H1 (cell line): ENCODE data around the gene NTN1. TPM values are rescaled to one million over a fixed set of nuclear protein-coding genes. Genes with fewer than 3 reads are reported as not detected.

Experiments
- CTBP2 ChIP-seq: IDR thresholded peaks from 2 replicates; pipeline ENCODE4 v1.7.0; 2011; ENCODE audit warnings: borderline replicate concordance, mild to moderate bottlenecking, moderate library complexity, mixed read lengths, low read length; ENCODE audit not compliant: insufficient read depth, insufficient read length
- NRF1 ChIP-seq: IDR thresholded peaks from 2 replicates; pipeline ENCODE4 v1.6.1; 2011; ENCODE audit warnings: mild to moderate bottlenecking, low read depth, low read length, improper control_type of control experiment
- POLR2A ChIP-seq, 2 experiments: IDR thresholded peaks; 1 replicate in 1 of 2; 2 replicates in 1 of 2; pipeline ENCODE4 v1.6.1; 2011; ENCODE audit warnings: low read depth in 2 of 2, low read length in 2 of 2, mild to moderate bottlenecking in 2 of 2; ENCODE audit errors: control extremely low read depth in 1 of 2
- POLR2AphosphoS5 ChIP-seq: IDR thresholded peaks from 2 replicates; pipeline ENCODE4 v1.6.1; 2011; ENCODE audit warnings: low read depth, low read length
- polyA plus RNA-seq, 7 experiments: library from polyadenylated mRNA; depleted of rRNA in 3 of 7; stranded (reverse) in 5 of 7; unstranded in 2 of 7; fragments of >200 nt in 5 of 7; fragments of 200-250 nt in 2 of 7; gene quantifications; 1 replicate in 5 of 7; 2 replicates in 1 of 7; 4 replicates in 1 of 7; pipeline versions ENCODE4 v1.2.1 to v1.2.3, GENCODE V29; 2011 to 2013; ENCODE audit warnings: missing spikeins in 2 of 7, mixed read lengths in 2 of 7
- total RNA-seq: library from RNA; stranded (reverse); fragmentation: NEBNext Ultra II Directional; extraction: Animal tissue kit (Norgen Biotek cat#: 25700); gene quantifications from 2 replicates; pipeline ENCODE4 v1.2.1, GENCODE V29; 2021
- TF ChIP-seq, protein P1 (sequence below), 3 experiments: IDR thresholded peaks; 1 replicate in 2 of 3; 2 replicates in 1 of 3; pipeline versions ENCODE4 v1.5.1 to v1.6.1; 2011; ENCODE audit warnings: low read length in 3 of 3, mild to moderate bottlenecking in 3 of 3, inconsistent platforms in 2 of 3, low read depth in 1 of 3, moderate library complexity in 1 of 3; ENCODE audit not compliant: insufficient read depth in 1 of 3; ENCODE audit errors: control extremely low read depth in 1 of 3

Gene NTN1
- total and polyA plus RNA-seq, 2 of the 8 experiments (the other 6 are each of a cell fraction or from before 2014, with no cell fraction given), result 2.0 to 2.3 TPM

DNA sequence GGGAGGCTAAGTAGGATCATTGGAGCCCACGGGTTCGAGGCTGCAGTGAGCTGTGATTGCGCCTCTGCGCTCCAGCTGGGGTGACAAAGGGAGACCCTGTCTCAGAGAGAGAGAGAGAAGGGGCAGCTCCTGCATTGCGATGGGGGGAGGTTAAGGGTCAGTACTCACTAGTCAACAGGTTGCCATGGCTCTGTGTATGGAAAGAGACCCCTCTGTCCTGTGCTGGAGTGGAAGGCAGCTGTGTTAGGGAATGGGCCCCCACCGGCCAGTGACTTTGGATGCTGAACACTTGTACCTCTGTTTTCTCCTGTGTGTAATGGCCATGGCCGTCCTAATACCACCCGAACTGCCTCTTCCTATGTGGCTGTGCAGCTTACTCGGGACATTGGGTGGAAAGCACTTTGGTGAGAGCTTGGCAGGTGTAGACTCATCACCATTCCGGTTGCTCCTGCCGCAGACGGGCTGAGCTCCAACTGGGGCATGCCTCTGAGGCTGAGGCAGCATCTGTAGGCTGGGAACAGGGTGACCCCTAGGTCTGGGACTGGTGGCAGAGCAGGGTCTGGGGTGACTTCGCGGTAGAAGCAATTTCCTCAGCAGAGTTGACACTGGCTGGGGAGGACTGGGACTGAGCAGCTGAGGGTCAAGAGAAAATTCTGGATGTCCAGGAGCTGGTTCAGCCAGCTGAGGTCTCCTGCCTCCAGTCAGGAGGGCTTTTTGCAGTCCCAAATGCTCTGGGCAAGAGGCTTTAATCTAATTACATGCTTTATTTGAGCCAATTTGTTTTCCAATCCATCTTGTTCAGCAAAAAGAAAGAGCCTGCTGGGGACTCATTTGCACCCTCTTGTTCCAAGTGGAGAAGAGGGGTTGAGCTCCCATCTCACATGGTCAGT, 184.5 kb downstream of the NTN1 start (continued):
- TF ChIP-seq, protein P1, sequence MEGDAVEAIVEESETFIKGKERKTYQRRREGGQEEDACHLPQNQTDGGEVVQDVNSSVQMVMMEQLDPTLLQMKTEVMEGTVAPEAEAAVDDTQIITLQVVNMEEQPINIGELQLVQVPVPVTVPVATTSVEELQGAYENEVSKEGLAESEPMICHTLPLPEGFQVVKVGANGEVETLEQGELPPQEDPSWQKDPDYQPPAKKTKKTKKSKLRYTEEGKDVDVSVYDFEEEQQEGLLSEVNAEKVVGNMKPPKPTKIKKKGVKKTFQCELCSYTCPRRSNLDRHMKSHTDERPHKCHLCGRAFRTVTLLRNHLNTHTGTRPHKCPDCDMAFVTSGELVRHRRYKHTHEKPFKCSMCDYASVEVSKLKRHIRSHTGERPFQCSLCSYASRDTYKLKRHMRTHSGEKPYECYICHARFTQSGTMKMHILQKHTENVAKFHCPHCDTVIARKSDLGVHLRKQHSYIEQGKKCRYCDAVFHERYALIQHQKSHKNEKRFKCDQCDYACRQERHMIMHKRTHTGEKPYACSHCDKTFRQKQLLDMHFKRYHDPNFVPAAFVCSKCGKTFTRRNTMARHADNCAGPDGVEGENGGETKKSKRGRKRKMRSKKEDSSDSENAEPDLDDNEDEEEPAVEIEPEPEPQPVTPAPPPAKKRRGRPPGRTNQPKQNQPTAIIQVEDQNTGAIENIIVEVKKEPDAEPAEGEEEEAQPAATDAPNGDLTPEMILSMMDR (IDR thresholded peaks at IDR 0.05; ENCODE audit: control extremely low read depth in 1 of 3, insufficient read depth in 1 of 3, low read depth in 1 of 3, low read length in 3 of 3), result no peak
- TF ChIP-seq NRF1 (no peak), POLR2AphosphoS5 (no peak), CTBP2 (no peak), POLR2A (IDR thresholded peaks at IDR 0.05; ENCODE audit: control extremely low read depth in 1 of 2, low read depth in 2 of 2, low read length in 2 of 2) (no peak)
